Measurements from ENCODE around the gene ALDH1A2. TPM values are rescaled to one million over a fixed set of nuclear protein-coding genes. Genes with fewer than 3 reads are reported as not detected.
A peak's percentile ranks its signal among the peaks of the same experiment; 100 is the strongest.

ALDH1A2 gene
- total and polyA plus RNA-seq, 8 donors, result 1.6 to 6.6 (median 3.4) TPM

- WGBS, 2 donors, result 18 to 22% methylated on average over 2 of the region's 2 CpGs
- Histone ChIP-seq H3K4me1 (peaks cover 0 to 8% (median 0%) of the 10 kb centered on the region in 3 donors), H3K27me3 (no peaks in the 10 kb centered on the region), H3K27ac (no peak overlapping the region), H3K36me3 (no peaks in the 10 kb centered on the region), H3K9me3 (no peaks in the 10 kb centered on the region), H3K4me3 (no peak overlapping the region)
- intact Hi-C loops (cut with DNase I), result no loop called here
- FAIRE-seq, result no peak
- peak; percentile 38 to 84 (median 60) for ATAC-seq
- DNase-seq, result peak in 1 of 6 donors; percentile 12
- no peak for TF ChIP-seq CTCF (IDR thresholded peaks at IDR 0.05)
Observed at GRCh38 chr15:58095415-58095814, 29.9 kb upstream of the ALDH1A2 start.

GRCh38 chr15:58087871-58088270, 22.4 kb upstream of the ALDH1A2 start:
- intact Hi-C loops (cut with DNase I), result no loop called here
- H3K36me3 ChIP-seq, result no peaks in the 10 kb centered on the region
- H3K9me3 ChIP-seq, result no peaks in the 10 kb centered on the region
- FAIRE-seq, result no peak
- no peak overlapping the region for H3K4me3 ChIP-seq
- DNase-seq, result no peak
- WGBS, 2 donors, result 55 to 62% methylated on average over 2 of the region's 2 CpGs
- TF ChIP-seq CTCF (IDR thresholded peaks at IDR 0.05), result no peak
- no peaks in the 10 kb centered on the region for H3K4me1 ChIP-seq
- H3K27me3 ChIP-seq, result no peaks in the 10 kb centered on the region
- peak in 1 of 4 donors; percentile 26 for ATAC-seq
- H3K27ac ChIP-seq, result no peak overlapping the region

DNA sequence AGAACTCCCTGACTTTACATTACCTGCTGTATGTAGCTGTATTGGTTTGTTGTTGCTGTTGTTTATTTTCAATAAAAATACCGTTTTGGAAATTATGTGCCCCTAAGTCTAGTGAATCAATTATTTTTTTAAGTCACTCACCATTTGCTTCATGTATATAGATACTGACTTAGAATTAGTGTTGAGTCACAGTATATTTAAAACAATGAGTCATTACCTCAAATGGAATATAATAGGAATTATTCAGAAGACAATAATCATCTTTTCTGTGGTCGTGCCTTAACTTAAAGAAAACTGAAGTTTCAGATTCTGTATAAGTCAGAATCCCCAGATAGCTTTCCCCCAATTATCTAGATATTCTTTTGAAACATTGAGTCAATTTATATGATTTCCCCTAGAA, 21.0 kb upstream of the ALDH1A2 start:
- ATAC-seq (no peak), DNase-seq (no peak), FAIRE-seq (no peak)
- WGBS, 2 donors, result 37 to 59% methylated on average over 2 of the region's 2 CpGs
- Histone ChIP-seq H3K36me3 (no peaks in the 10 kb centered on the region), H3K27ac (no peak overlapping the region), H3K27me3 (no peaks in the 10 kb centered on the region), H3K4me1 (no peaks in the 10 kb centered on the region), H3K4me3 (no peak overlapping the region), H3K9me3 (no peaks in the 10 kb centered on the region)
- intact Hi-C loops (cut with DNase I), result no loop called here
- TF ChIP-seq CTCF (IDR thresholded peaks at IDR 0.05), result no peak

DNA sequence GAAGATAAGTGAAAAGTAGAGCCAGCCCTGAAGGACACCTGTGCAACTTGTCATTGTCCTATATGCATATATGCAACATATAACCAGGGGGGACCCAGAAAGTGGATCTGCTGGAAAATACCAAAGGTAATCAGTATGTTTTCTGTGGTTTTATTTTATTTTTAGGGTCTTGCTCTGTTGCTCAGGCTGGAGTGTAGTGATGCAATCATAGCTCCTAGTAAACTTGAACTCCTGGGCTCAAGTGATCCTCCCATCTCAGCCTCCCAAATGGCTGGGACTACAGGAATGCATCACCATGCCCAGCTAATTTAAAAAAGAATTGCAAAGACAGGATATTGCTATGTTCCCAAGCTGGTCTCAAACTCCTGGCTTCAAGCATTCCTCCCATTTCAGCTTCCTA, 18.0 kb upstream of the ALDH1A2 start:
- no peaks in the 10 kb centered on the region for H3K9me3 ChIP-seq
- FAIRE-seq (no peak), ATAC-seq (no peak), DNase-seq (no peak)
- TF ChIP-seq CTCF (IDR thresholded peaks at IDR 0.05), result no peak
- intact Hi-C loops (cut with DNase I), result no loop called here
- H3K4me1 ChIP-seq, result no peaks in the 10 kb centered on the region
- no peak overlapping the region for H3K4me3 ChIP-seq
- H3K27ac ChIP-seq, result no peak overlapping the region
- no peaks in the 10 kb centered on the region for H3K36me3 ChIP-seq
- H3K27me3 ChIP-seq, result no peaks in the 10 kb centered on the region

GRCh38 chr15:58081891-58082290, 16.4 kb upstream of the ALDH1A2 start:
- no peak overlapping the region for H3K4me3 ChIP-seq
- ATAC-seq (no peak), DNase-seq (no peak), FAIRE-seq (no peak)
- 86 to 89% methylated on average over 4 of the region's 4 CpGs for WGBS, 2 donors
- TF ChIP-seq CTCF (IDR thresholded peaks at IDR 0.05), result no peak
- H3K27ac ChIP-seq, result no peak overlapping the region
- intact Hi-C loops (cut with DNase I), result no loop called here
- no peaks in the 10 kb centered on the region for H3K4me1 ChIP-seq
- H3K9me3 ChIP-seq, result no peaks in the 10 kb centered on the region
- no peaks in the 10 kb centered on the region for H3K36me3 ChIP-seq
- H3K27me3 ChIP-seq, result no peaks in the 10 kb centered on the region
